Liver (tissue), 9 donors: ENCODE data around the gene FOXA3. TPM values are rescaled to one million over a fixed set of nuclear protein-coding genes. Genes with fewer than 3 reads are reported as not detected.

Experiments
- DNase-seq: peaks from one replicate; pipeline ENCODE4 v3.0.0-alpha.2; 2017; ENCODE audit warnings: low spot score
- H3K27ac ChIP-seq, 2 donors: one replicate each; pipeline ENCODE4 v1.7.0; 2013; ENCODE audit warnings: inconsistent platforms in 2 of 2, low read length in 2 of 2, control low read depth in 1 of 2, low read depth in 1 of 2, mild to moderate bottlenecking in 1 of 2
- H3K27me3 ChIP-seq, 4 donors: one replicate each; pipeline versions ENCODE4 v1.6.1 to v1.7.0; 2013; ENCODE audit warnings: low read length in 3 of 4, inconsistent platforms in 1 of 4, mild to moderate bottlenecking in 1 of 4, moderate library complexity in 1 of 4; ENCODE audit not compliant: control insufficient read depth in 4 of 4, insufficient read depth in 4 of 4
- H3K36me3 ChIP-seq, 4 donors: one replicate each; pipeline versions ENCODE4 v1.6.1 to v1.7.0; 2013; ENCODE audit warnings: low read length in 3 of 4, mild to moderate bottlenecking in 3 of 4, low read depth in 1 of 4, moderate library complexity in 1 of 4; ENCODE audit not compliant: control insufficient read depth in 4 of 4, insufficient read depth in 3 of 4
- H3K4me1 ChIP-seq, 4 donors: one replicate each; pipeline versions ENCODE4 v1.6.1 to v1.7.0; 2013; ENCODE audit warnings: low read length in 3 of 4, mild to moderate bottlenecking in 3 of 4, moderate library complexity in 1 of 4; ENCODE audit not compliant: control insufficient read depth in 4 of 4, insufficient read depth in 4 of 4
- H3K4me3 ChIP-seq, 3 donors: one replicate each; pipeline versions ENCODE4 v1.6.1 to v1.7.0; 2013; ENCODE audit warnings: low read length in 3 of 3, control low read depth in 1 of 3, low read depth in 1 of 3, mild to moderate bottlenecking in 1 of 3
- H3K9ac ChIP-seq, 2 donors: one replicate each; pipeline ENCODE4 v1.7.0; 2013; ENCODE audit warnings: low read length in 2 of 2, mild to moderate bottlenecking in 2 of 2, moderate library complexity in 2 of 2, control low read depth in 1 of 2, low read depth in 1 of 2
- H3K9me3 ChIP-seq, 4 donors: one replicate each; pipeline versions ENCODE4 v1.6.1 to v1.7.0; 2013; ENCODE audit warnings: low read length in 3 of 4; ENCODE audit not compliant: control insufficient read depth in 4 of 4
- ATF3 ChIP-seq: IDR thresholded peaks from 2 replicates; pipeline ENCODE4 v1.6.1; 2016; ENCODE audit warnings: antibody characterized with exemption
- CTCF ChIP-seq: fragments of 150-350 bp; IDR thresholded peaks from 2 replicates; pipeline ENCODE4 v1.5.1; 2017; ENCODE audit warnings: improper control_type of control experiment, low read depth, low read length; ENCODE audit not compliant: missing input control
- FOXA1 ChIP-seq: IDR thresholded peaks from 2 replicates; pipeline ENCODE4 v1.6.1; 2016; ENCODE audit warnings: antibody characterized with exemption
- FOXA2 ChIP-seq: IDR thresholded peaks from 2 replicates; pipeline ENCODE4 v1.6.1; 2016; ENCODE audit warnings: antibody characterized with exemption
- GABPA ChIP-seq, 2 donors: IDR thresholded peaks in 1 of 2; conservative IDR thresholded peaks in 1 of 2; 2 replicates each; pipeline ENCODE4 v1.6.1; 2016; ENCODE audit warnings: antibody characterized with exemption in 2 of 2, mild to moderate bottlenecking in 1 of 2, moderate library complexity in 1 of 2
- HNF4A ChIP-seq, 2 donors: conservative IDR thresholded peaks; 2 replicates each; pipeline ENCODE4 v1.6.1; 2016; ENCODE audit warnings: antibody characterized with exemption in 2 of 2, mild to moderate bottlenecking in 2 of 2
- JUND ChIP-seq, 2 donors: IDR thresholded peaks; 2 replicates each; pipeline ENCODE4 v1.6.1; 2016; ENCODE audit warnings: antibody characterized with exemption in 2 of 2
- NR2F2 ChIP-seq: IDR thresholded peaks from 2 replicates; pipeline ENCODE4 v1.6.1; 2016; ENCODE audit warnings: antibody characterized with exemption
- RAD21 ChIP-seq, 2 donors: IDR thresholded peaks; 2 replicates each; pipeline ENCODE4 v1.6.1; 2016; ENCODE audit warnings: antibody characterized with exemption in 2 of 2, mild to moderate bottlenecking in 2 of 2
- RXRA ChIP-seq, 2 donors: IDR thresholded peaks; 2 replicates each; pipeline ENCODE4 v1.6.1; 2017 to 2018; ENCODE audit warnings: antibody characterized with exemption in 2 of 2, mild to moderate bottlenecking in 1 of 2
- SP1 ChIP-seq: IDR thresholded peaks from 2 replicates; pipeline ENCODE4 v1.6.1; 2018; ENCODE audit warnings: antibody characterized with exemption, mild to moderate bottlenecking
- TAF1 ChIP-seq: conservative IDR thresholded peaks from 2 replicates; pipeline ENCODE4 v1.6.1; 2016; ENCODE audit warnings: antibody characterized with exemption, mild to moderate bottlenecking
- YY1 ChIP-seq: IDR thresholded peaks from 2 replicates; pipeline ENCODE4 v1.6.1; 2016; ENCODE audit warnings: antibody characterized with exemption, mild to moderate bottlenecking
- WGBS: extraction: QIAGEN DNeasy Blood & Tissue Kit; methylation state at CpG from one replicate; pipeline ENCODE4 v1.1.7; 2013; 5-methylcytosine and 5-hydroxymethylcytosine counted together
- polyA plus RNA-seq, 2 donors: library from polyadenylated mRNA; stranded (reverse) in 1 of 2; unstranded in 1 of 2; fragments of 200-250 nt in 1 of 2; fragments of >200 nt in 1 of 2; fragmentation: Nextera tagmentation in 1 of 2; extraction: Ambion mirVana in 1 of 2; gene quantifications; one replicate each; pipeline versions ENCODE4 v1.2.1 to v1.2.3, GENCODE V29; 2013 to 2015
- total RNA-seq, 2 donors: library from RNA; depleted of rRNA; stranded (reverse); fragments of >200 nt; gene quantifications; one replicate each; pipeline ENCODE4 v1.2.3, GENCODE V29; 2014
- TF ChIP-seq, protein P1 (sequence below): IDR thresholded peaks from 2 replicates; pipeline ENCODE4 v1.6.1; 2016; ENCODE audit warnings: antibody characterized with exemption, mild to moderate bottlenecking
- TF ChIP-seq, protein P2 (sequence below): IDR thresholded peaks from 2 replicates; pipeline ENCODE4 v1.6.1; 2016; ENCODE audit warnings: antibody characterized with exemption
- donor health status: healthy.
- donor health status: healthy.
- donor health status: healthy.
- donor health status: healthy.
- donor health status: healthy.

Gene FOXA3
- total and polyA plus RNA-seq, 4 donors: 11.5 to 37.1 (median 21.6) TPM

GRCh38 chr19:45919678-45920077 is 55.6 kb downstream of the FOXA3 start:
- WGBS: 50% methylated on average over 7 of the region's 7 CpGs
- Histone ChIP-seq H3K4me3 (no peak overlapping the region), H3K27ac (no peak overlapping the region), H3K27me3 (no peaks in the 10 kb centered on the region), H3K36me3 (no peaks in the 10 kb centered on the region), H3K9ac (no peak overlapping the region), H3K4me1 (no peaks in the 10 kb centered on the region), H3K9me3 (no peaks in the 10 kb centered on the region)
- no peak for DNase-seq
- no peak for TF ChIP-seq HNF4A (conservative IDR thresholded peaks at IDR 0.05)
- no peak for TF ChIP-seq ATF3
- TF ChIP-seq JUND (IDR thresholded peaks at IDR 0.05): no peak

DNA sequence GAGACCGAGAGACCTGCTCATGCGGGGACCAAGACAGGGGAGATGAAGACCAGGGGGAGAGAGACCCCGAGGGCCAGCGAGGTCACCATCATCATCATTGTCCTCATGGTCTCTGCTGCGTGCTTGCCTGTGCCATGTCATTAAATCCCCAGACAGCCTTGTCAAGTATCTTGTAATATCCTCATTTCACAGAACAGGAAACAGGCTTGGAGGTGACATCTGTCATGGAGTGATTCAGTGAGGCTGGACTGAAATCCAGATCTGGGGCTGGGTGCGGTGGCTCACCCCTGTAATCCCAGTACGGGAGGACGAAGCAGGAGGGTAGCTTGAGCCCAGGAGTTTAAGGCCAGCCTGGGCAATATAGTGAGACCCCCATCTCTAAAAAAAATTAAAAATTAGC is 56.3 kb downstream of the FOXA3 start:
- Histone ChIP-seq H3K9ac (no peak overlapping the region), H3K27ac (no peak overlapping the region), H3K4me3 (no peak overlapping the region), H3K4me1 (no peaks in the 10 kb centered on the region), H3K36me3 (no peaks in the 10 kb centered on the region), H3K9me3 (no peaks in the 10 kb centered on the region), H3K27me3 (no peaks in the 10 kb centered on the region)
- 67% methylated on average over 8 of the region's 8 CpGs for WGBS
- no peak for DNase-seq
- no peak for TF ChIP-seq FOXA2
- no peak for TF ChIP-seq RAD21 (IDR thresholded peaks at IDR 0.05)
- TF ChIP-seq, protein P1, sequence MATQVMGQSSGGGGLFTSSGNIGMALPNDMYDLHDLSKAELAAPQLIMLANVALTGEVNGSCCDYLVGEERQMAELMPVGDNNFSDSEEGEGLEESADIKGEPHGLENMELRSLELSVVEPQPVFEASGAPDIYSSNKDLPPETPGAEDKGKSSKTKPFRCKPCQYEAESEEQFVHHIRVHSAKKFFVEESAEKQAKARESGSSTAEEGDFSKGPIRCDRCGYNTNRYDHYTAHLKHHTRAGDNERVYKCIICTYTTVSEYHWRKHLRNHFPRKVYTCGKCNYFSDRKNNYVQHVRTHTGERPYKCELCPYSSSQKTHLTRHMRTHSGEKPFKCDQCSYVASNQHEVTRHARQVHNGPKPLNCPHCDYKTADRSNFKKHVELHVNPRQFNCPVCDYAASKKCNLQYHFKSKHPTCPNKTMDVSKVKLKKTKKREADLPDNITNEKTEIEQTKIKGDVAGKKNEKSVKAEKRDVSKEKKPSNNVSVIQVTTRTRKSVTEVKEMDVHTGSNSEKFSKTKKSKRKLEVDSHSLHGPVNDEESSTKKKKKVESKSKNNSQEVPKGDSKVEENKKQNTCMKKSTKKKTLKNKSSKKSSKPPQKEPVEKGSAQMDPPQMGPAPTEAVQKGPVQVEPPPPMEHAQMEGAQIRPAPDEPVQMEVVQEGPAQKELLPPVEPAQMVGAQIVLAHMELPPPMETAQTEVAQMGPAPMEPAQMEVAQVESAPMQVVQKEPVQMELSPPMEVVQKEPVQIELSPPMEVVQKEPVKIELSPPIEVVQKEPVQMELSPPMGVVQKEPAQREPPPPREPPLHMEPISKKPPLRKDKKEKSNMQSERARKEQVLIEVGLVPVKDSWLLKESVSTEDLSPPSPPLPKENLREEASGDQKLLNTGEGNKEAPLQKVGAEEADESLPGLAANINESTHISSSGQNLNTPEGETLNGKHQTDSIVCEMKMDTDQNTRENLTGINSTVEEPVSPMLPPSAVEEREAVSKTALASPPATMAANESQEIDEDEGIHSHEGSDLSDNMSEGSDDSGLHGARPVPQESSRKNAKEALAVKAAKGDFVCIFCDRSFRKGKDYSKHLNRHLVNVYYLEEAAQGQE: no peak
- no peak for TF ChIP-seq CTCF
- TF ChIP-seq YY1: no peak
- TF ChIP-seq GABPA (IDR thresholded peaks at IDR 0.05 in 1 of 2, conservative IDR thresholded peaks at IDR 0.05 in 1 of 2): no peak
- TF ChIP-seq JUND (IDR thresholded peaks at IDR 0.05): no peak
- TF ChIP-seq ATF3: no peak
- TF ChIP-seq FOXA1: no peak
- no peak for TF ChIP-seq RXRA (IDR thresholded peaks at IDR 0.05)
- TF ChIP-seq TAF1: no peak
- no peak for TF ChIP-seq NR2F2
- TF ChIP-seq, protein P2, sequence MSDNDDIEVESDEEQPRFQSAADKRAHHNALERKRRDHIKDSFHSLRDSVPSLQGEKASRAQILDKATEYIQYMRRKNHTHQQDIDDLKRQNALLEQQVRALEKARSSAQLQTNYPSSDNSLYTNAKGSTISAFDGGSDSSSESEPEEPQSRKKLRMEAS: no peak
- TF ChIP-seq SP1: no peak
